Right atrium auricular region (tissue), 2 donors: ENCODE data around the gene TMEM121. TPM values are rescaled to one million over a fixed set of nuclear protein-coding genes. Genes with fewer than 3 reads are reported as not detected.
A peak's percentile ranks its signal among the peaks of the same experiment; 100 is the strongest.
"Not testable (repeated sequence)": the region's sequence is repeated elsewhere in the genome, so short reads cannot be mapped to it uniquely, and the experiment has no call there.

Experiments
- DNase-seq: peaks from one replicate; pipeline ENCODE4 v3.0.0-alpha.2; 2019; ENCODE audit warnings: low spot score
- H3K27ac ChIP-seq, 2 donors: fragments of 200-600 bp; sonication (generic); 1 replicate in 1 of 2; 2 replicates in 1 of 2; pipeline ENCODE4 v1.5.1; 2016 to 2019
- H3K27me3 ChIP-seq, 2 donors: fragments of 200-600 bp; sonication (generic); one replicate each; pipeline versions ENCODE4 v1.5.1 to v1.6.0; 2017 to 2019
- H3K36me3 ChIP-seq: fragments of 200-600 bp; sonication (generic); one replicate; pipeline ENCODE4 v1.5.1; 2016
- H3K4me1 ChIP-seq, 2 donors: fragments of 200-600 bp; sonication (generic); one replicate each; pipeline versions ENCODE4 v1.5.1 to v1.6.0; 2017 to 2019
- H3K4me3 ChIP-seq, 2 donors: fragments of 200-600 bp; sonication (generic); 1 replicate in 1 of 2; 2 replicates in 1 of 2; pipeline ENCODE4 v1.5.1; 2017 to 2019; ENCODE audit warnings: mild to moderate bottlenecking in 1 of 2, moderate library complexity in 1 of 2
- H3K9me3 ChIP-seq, 2 donors: fragments of 200-600 bp; sonication (generic); one replicate each; pipeline ENCODE4 v1.5.1; 2019
- total RNA-seq, 2 donors: library from RNA; depleted of rRNA; stranded (reverse); fragments of >200 nt; gene quantifications; one replicate each; pipeline ENCODE4 v1.1.0, GENCODE V29; 2016
- TF ChIP-seq, protein P1 (sequence below), 2 donors: fragments of 200-600 bp; sonication (generic); IDR thresholded peaks; one replicate each; pipeline ENCODE4 v1.5.1; 2019; ENCODE audit warnings: antibody characterized with exemption in 2 of 2

TMEM121 gene
- total RNA-seq, 2 donors from 2014 or later = 3.4 to 5.8 TPM

DNA sequence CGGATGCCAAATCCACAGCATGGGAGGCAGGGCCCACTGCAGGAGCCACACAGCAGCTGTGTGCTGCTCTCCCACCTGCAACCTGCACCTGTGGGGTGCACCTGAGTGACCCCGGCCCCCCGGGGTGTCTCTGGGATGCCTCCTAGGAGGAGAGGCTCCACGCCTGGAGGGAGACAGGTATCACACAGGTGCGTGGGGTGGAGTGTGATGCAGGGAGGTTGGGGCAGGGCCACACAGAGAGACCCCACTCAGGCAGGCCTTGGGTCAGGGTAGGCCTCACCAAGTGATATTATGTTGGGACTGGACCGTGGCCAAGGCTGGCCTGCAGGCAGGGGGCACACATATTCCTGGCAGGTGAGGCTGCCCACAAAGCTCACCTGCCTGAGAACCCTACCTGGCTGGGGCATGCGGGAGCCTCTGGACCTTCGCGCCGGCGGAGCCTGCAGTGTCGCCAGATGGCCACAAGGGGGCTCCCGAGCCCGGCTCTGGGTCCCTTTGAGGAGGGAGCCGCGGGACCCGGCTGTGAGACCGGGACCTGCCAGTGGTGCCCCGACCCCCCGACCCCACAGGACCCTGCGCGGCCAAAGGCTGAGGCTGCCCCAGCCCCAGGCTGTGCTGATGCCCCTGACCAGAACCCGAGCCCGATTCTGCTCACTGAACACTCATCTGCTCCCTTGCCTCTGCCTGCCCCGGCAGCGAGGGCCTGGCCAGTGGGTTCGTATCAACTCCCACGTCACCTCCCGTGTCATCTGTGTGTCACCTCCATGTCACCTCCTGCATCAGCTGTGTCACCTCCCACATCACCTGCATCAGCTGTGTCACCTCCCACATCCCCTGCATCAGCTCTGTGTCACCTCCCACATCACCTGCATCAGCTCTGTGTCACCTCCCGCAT lies 11.4 kb downstream of the TMEM121 start:
- TF ChIP-seq, protein P1, sequence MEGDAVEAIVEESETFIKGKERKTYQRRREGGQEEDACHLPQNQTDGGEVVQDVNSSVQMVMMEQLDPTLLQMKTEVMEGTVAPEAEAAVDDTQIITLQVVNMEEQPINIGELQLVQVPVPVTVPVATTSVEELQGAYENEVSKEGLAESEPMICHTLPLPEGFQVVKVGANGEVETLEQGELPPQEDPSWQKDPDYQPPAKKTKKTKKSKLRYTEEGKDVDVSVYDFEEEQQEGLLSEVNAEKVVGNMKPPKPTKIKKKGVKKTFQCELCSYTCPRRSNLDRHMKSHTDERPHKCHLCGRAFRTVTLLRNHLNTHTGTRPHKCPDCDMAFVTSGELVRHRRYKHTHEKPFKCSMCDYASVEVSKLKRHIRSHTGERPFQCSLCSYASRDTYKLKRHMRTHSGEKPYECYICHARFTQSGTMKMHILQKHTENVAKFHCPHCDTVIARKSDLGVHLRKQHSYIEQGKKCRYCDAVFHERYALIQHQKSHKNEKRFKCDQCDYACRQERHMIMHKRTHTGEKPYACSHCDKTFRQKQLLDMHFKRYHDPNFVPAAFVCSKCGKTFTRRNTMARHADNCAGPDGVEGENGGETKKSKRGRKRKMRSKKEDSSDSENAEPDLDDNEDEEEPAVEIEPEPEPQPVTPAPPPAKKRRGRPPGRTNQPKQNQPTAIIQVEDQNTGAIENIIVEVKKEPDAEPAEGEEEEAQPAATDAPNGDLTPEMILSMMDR (IDR thresholded peaks at IDR 0.05) = peak; percentile 98 to 99
- Histone ChIP-seq H3K36me3 (no peaks in the 10 kb centered on the region), H3K27me3 (peaks cover 0 to 3% of the 10 kb centered on the region in 2 donors), H3K27ac (no peak overlapping the region), H3K4me3 (no peak overlapping the region), H3K4me1 (no peaks in the 10 kb centered on the region), H3K9me3 (peaks cover 0 to 7% of the 10 kb centered on the region in 2 donors)
- no peak for DNase-seq

DNA sequence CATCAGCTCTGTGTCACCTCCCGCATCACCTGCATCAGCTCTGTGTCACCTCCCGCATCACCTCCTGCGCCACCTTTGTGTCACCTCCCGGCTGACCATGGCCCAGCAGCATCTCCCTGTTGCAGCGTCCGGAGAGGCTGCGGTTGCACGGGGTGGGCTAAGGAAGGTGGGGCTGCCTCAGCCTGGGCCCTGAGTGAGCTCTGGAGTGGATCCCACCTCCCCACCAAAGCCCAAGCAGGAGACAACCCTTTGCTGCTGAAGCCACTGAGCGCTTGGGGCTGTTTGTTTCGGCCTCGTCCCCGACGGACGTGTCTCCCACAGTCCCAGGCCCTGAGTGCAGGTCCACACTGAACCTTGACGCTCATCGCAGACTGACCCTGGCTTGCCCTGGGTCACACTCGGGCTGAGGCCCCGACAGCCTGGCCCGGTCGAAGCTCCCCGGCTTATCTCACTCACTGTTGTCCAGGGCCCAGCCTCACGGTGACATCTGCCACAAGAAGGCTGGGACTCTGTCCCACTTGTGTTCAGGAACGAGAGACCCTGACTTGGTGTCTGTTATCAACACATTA lies 12.2 kb downstream of the TMEM121 start:
- peaks cover 0 to 3% of the 10 kb centered on the region in 2 donors for H3K27me3 ChIP-seq
- no peak for DNase-seq

GRCh38 chr14:105540811-105541210 lies 14.4 kb downstream of the TMEM121 start:
- peaks cover 0 to 3% of the 10 kb centered on the region in 2 donors for H3K27me3 ChIP-seq
- DNase-seq = no peak
- H3K36me3 ChIP-seq = no peaks in the 10 kb centered on the region
- TF ChIP-seq, protein P1 (IDR thresholded peaks at IDR 0.05) = no peak
- no peak overlapping the region for H3K27ac ChIP-seq
- H3K4me1 ChIP-seq = no peaks in the 10 kb centered on the region
- H3K4me3 ChIP-seq = no peak overlapping the region
- H3K9me3 ChIP-seq = peaks cover 0 to 16% of the 10 kb centered on the region in 2 donors

More for the DNA sequence above, 12.2 kb downstream of the TMEM121 start:
- Histone ChIP-seq H3K36me3 (no peaks in the 10 kb centered on the region), H3K27ac (no peak overlapping the region), H3K4me1 (no peaks in the 10 kb centered on the region), H3K9me3 (peaks cover 0 to 14% of the 10 kb centered on the region in 2 donors), H3K4me3 (no peak overlapping the region)
- TF ChIP-seq, protein P1 (IDR thresholded peaks at IDR 0.05) = no peak

DNA sequence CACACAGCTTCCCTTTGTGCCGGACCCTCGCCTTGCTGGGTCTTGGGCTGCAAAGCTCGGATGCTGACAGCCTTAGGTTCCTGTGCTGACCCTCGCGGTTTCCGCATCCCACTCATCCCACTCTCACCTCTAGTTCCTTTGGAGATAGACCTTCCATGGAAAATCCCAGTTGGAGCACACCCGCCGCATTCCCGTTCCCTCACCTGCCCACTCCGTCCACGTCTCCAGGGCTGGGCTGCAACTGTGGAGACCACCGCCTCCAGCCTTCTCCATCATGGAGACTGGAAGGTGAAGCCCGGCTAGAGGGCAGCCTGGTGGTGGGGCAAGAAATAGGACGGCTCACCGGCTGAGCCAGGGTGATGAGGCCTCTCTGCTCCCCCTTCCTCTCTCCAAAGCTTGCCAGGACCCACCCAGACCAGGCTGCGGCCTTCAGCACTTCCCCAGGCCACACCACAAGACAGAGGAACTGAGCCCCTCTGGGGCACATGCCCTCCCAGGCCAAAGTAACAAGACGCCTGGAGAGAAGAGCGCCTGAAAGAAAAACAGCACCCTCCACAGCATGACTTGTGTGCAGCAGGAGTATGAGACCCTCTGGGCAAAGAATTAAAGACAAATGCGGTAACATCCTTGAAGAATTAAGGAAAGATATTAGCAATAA lies 15.0 kb downstream of the TMEM121 start:
- no peaks in the 10 kb centered on the region for H3K4me1 ChIP-seq
- TF ChIP-seq, protein P1 (IDR thresholded peaks at IDR 0.05) = no peak
- H3K27me3 ChIP-seq = peaks cover 0 to 3% of the 10 kb centered on the region in 2 donors
- H3K27ac ChIP-seq = no peak overlapping the region
- H3K9me3 ChIP-seq = peaks cover 0 to 16% of the 10 kb centered on the region in 2 donors
- no peak for DNase-seq
- no peak overlapping the region for H3K4me3 ChIP-seq
- no peaks in the 10 kb centered on the region for H3K36me3 ChIP-seq

DNA sequence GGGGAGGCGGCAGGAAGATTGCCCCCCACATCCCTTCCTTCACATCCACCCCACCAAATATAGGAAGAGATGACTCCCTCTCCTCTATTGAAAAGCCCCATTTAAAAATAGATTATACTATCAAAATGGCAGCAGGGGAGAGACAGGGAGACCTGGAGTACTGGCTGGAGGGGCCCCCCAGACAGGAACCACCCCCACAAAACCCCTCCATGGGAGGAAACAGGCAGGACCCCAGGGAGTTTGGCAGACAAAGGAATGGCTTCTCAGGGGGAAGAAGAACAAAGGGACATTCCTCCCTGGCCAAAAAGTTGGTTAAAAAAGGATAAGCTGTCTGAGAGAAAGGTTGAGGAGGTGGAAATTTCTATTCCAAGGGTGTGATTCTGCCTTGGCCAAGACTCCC lies 19.3 kb downstream of the TMEM121 start:
- H3K27ac ChIP-seq, DNase-seq, H3K4me1 ChIP-seq, H3K27me3 ChIP-seq, H3K4me3 ChIP-seq, H3K36me3 ChIP-seq: not testable (repeated sequence)
- H3K9me3 ChIP-seq = peaks cover 0 to 16% of the 10 kb centered on the region in 2 donors

DNA sequence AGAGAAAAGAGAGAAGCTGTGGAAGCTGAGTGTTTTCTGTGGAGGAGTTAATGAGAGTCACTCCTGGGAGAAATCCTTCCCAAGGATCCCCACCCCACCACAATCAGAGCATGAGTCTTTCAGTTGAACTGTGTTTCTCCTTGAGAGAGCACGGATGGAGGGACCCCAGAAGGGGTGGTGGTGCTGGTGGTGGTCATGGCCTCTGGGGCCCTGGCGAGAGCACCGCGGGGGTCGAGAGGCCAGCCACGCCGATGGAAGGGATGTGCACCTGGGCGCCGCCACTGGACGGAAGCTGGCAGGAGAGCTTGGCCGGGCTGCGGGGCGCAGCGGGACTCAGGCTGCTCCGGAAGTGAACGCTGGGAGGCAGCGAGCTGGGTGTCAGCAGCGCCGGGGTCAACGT lies 20.0 kb downstream of the TMEM121 start:
- not testable (repeated sequence) for H3K4me1 ChIP-seq, H3K4me3 ChIP-seq, H3K36me3 ChIP-seq, DNase-seq, H3K27me3 ChIP-seq, H3K27ac ChIP-seq
- peaks cover 0 to 16% of the 10 kb centered on the region in 2 donors for H3K9me3 ChIP-seq

DNA sequence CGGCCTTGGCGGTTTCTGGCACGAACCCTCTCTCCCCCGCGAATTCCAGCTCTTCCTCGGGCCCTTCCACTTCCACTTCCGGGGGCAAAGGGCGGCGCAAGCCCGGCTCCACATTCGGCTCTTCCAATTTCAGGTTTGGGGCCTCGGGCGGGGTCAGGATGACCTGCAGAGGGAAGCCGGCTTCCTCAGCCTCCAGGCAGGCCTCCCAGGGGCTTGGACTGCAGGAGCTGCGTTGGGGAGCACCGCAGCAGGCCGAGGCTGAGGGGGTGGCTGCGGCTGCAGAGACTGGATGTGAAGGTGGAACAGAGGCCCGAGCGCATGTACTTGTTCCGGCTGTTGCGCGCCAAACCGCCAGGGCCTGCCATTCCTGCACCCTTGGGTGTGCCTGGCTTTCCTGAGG lies 20.7 kb downstream of the TMEM121 start:
- H3K27ac ChIP-seq, H3K4me3 ChIP-seq, H3K4me1 ChIP-seq, DNase-seq, H3K27me3 ChIP-seq, H3K36me3 ChIP-seq: not testable (repeated sequence)
- H3K9me3 ChIP-seq = peaks cover 0 to 16% of the 10 kb centered on the region in 2 donors
